ENCODE measurements around the gene STAT5A.

STAT5A gene

GRCh38 chr17:42334677-42335076 lies 46.4 kb downstream of the STAT5A start:
- peak; percentile 73 for DNase-seq

- DNase-seq = peak; percentile 89
These were observed 49.1 kb downstream of the STAT5A start for GRCh38 chr17:42337442-42337841.

GRCh38 chr17:42338427-42338985 lies 50.2 kb downstream of the STAT5A start:
- no peak for DNase-seq

GRCh38 chr17:42339221-42339620 lies 50.9 kb downstream of the STAT5A start:
- no peak for DNase-seq

- no peak for DNase-seq
These were observed 52.4 kb downstream of the STAT5A start for GRCh38 chr17:42340691-42341127.

GRCh38 chr17:42341568-42341967 lies 53.3 kb downstream of the STAT5A start:
- DNase-seq = no peak

GRCh38 chr17:42342242-42343008 lies 54.1 kb downstream of the STAT5A start:
- peak; percentile 49 for DNase-seq

GRCh38 chr17:42345396-42346073 lies 57.2 kb downstream of the STAT5A start:
- no peak for DNase-seq

- DNase-seq = no peak
These were observed 58.2 kb downstream of the STAT5A start for GRCh38 chr17:42346481-42346880.

GRCh38 chr17:42347198-42347597 lies 58.9 kb downstream of the STAT5A start:
- DNase-seq = peak; percentile 85

- no peak for DNase-seq
These were observed 59.3 kb downstream of the STAT5A start for GRCh38 chr17:42347606-42348005.

- no peak for DNase-seq
These were observed 59.8 kb downstream of the STAT5A start for GRCh38 chr17:42348104-42348503.

- DNase-seq = peak; percentile 52
These were observed 66.9 kb downstream of the STAT5A start for GRCh38 chr17:42354956-42355843.

GRCh38 chr17:42358434-42358833 lies 70.1 kb downstream of the STAT5A start:
- DNase-seq = no peak

- no peak for DNase-seq
These were observed 70.8 kb downstream of the STAT5A start for GRCh38 chr17:42359133-42359532.

- peak; percentile 69 for DNase-seq
These were observed 72.1 kb downstream of the STAT5A start for GRCh38 chr17:42360388-42360787.

Data from fibroblast of skin of scalp (primary cell).